Endothelial cell of umbilical vein (primary cell): Measurements from ENCODE around the gene SLC30A2.

Source experiments
- CTCF ChIP-seq, 2 donors: IDR thresholded peaks; 1 replicate in 1 of 2; 2 replicates in 1 of 2; pipeline ENCODE4 v1.5.1; 2011; ENCODE audit warnings: low read length in 2 of 2, mild to moderate bottlenecking in 2 of 2, moderate library complexity in 2 of 2, control low read depth in 1 of 2, inconsistent platforms in 1 of 2, low read depth in 1 of 2; ENCODE audit not compliant: insufficient read depth in 1 of 2; ENCODE audit errors: extremely low read depth in 1 of 2
- JUN ChIP-seq: IDR thresholded peaks from 2 replicates; pipeline ENCODE4 v1.6.1; 2011; ENCODE audit warnings: borderline replicate concordance, low read depth; ENCODE audit not compliant: insufficient read length, insufficient read depth
- MYC ChIP-seq: IDR thresholded peaks from one replicate; pipeline ENCODE4 v1.6.1; 2011; ENCODE audit warnings: mild to moderate bottlenecking, low read depth, low read length
- POLR2A ChIP-seq: IDR thresholded peaks from 2 replicates; pipeline ENCODE4 v1.6.1; 2012; ENCODE audit warnings: low read depth, mild to moderate bottlenecking, control low read depth, low read length
- POLR2AphosphoS5 ChIP-seq: IDR thresholded peaks from 2 replicates; pipeline ENCODE4 v1.6.1; 2012; ENCODE audit warnings: low read depth, mild to moderate bottlenecking, control low read depth, low read length, moderate library complexity; ENCODE audit not compliant: insufficient read depth

- TF ChIP-seq MYC (no peak), CTCF (IDR thresholded peaks at IDR 0.05; ENCODE audit: extremely low read depth in 1 of 2, insufficient read depth in 1 of 2, low read depth in 1 of 2, low read length in 2 of 2) (no peak), POLR2A (no peak), JUN (no peak), POLR2AphosphoS5 (no peak)
Measured at GRCh38 chr1:26075421-26076144, 29.7 kb upstream of the SLC30A2 start.
